AML-193 (cell line): ENCODE results near the gene CACNA1S.

Source experiments
- DNase-seq, 2 experiments: peaks; one replicate each; lab custom pipeline; 2025; lab: John Stamatoyannopoulos, UW

The CACNA1S gene

GRCh38 chr1:201011616-201012015 lies 100.6 kb downstream of the CACNA1S start:
- DNase-seq = no peak

- DNase-seq = no peak
These were observed 102.1 kb downstream of the CACNA1S start for GRCh38 chr1:201009962-201010645.

GRCh38 chr1:201008666-201009360 lies 103.4 kb downstream of the CACNA1S start:
- DNase-seq = no peak

GRCh38 chr1:201007481-201007880 lies 104.7 kb downstream of the CACNA1S start:
- no peak for DNase-seq

- DNase-seq = no peak
These were observed 105.8 kb downstream of the CACNA1S start for GRCh38 chr1:201006450-201006849.

- DNase-seq = no peak
These were observed 107.5 kb downstream of the CACNA1S start for GRCh38 chr1:201004732-201005131.

- DNase-seq = no peak
These were observed 108.1 kb downstream of the CACNA1S start for GRCh38 chr1:201004154-201004553.

- DNase-seq = no peak
These were observed 109.7 kb downstream of the CACNA1S start for GRCh38 chr1:201002510-201002909.

- DNase-seq = no peak
These were observed 110.3 kb downstream of the CACNA1S start for GRCh38 chr1:201001962-201002361.

GRCh38 chr1:201000391-201000790 lies 111.8 kb downstream of the CACNA1S start:
- DNase-seq = no peak

GRCh38 chr1:200999667-201000066 lies 112.6 kb downstream of the CACNA1S start:
- DNase-seq = no peak

- DNase-seq = no peak
These were observed 113.9 kb downstream of the CACNA1S start for GRCh38 chr1:200998323-200998722.

GRCh38 chr1:200992382-200993048 lies 119.7 kb downstream of the CACNA1S start:
- no peak for DNase-seq

GRCh38 chr1:200991097-200991614 lies 121.1 kb downstream of the CACNA1S start:
- no peak for DNase-seq

- DNase-seq = no peak
These were observed 122.1 kb downstream of the CACNA1S start for GRCh38 chr1:200990114-200990513.
